Neural progenitor cell (in vitro differentiated cells): Measurements from ENCODE around the gene SS18L1.

ENCODE experiments used
- CTCF ChIP-seq: fragments of 200-600 bp; sonication (generic); IDR thresholded peaks from 2 replicates; pipeline ENCODE4 v1.5.1; 2017; ENCODE audit warnings: antibody characterized with exemption, mild to moderate bottlenecking
- EZH2 ChIP-seq: fragments of 200-600 bp; sonication (generic); IDR thresholded peaks from 2 replicates; pipeline ENCODE4 v1.6.1; 2017; ENCODE audit warnings: antibody characterized with exemption, mild to moderate bottlenecking, moderate library complexity
- EZH2phosphoT487 ChIP-seq: fragments of 200-600 bp; sonication (generic); IDR thresholded peaks from 2 replicates; pipeline ENCODE4 v1.6.1; 2017; ENCODE audit warnings: antibody characterized with exemption

DNA sequence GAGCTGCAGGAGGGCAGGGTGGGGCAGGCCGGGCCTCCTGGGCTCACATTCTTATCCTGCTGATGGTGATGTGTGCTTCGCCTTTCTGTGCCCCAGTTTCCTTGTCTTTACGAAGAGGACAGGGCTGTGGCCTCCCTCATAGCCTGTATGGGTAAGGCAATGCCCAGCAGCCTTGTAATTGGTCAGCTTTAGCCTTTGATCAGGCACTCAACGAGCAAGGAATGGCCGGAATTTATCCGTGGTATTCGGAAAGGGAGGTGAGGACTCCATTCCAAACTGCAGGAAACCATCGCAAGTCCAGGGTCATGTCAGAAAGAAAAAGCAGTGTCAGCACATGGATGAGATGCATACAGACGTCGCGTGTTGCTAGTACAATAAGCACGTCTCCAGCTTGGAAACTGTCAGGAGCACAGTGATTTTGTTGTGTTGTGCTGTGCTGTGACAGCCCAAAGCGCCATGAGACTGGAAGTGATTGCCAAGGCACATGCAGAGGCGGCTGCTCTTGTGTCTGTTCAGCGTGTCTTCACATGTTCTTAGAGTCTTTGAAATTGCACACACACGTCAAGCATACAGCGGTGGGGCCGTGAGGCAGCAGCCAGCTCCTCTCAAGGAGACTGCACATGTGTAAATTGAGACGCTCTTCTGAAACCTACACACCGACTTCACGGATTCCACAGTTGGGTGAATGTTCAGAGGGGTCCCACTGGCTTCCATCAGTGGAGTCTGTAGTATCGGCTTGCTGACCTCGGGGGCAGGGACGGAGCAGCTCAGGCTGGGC is 6.2 kb downstream of the SS18L1 start:
- TF ChIP-seq CTCF (no peak), EZH2 (no peak), EZH2phosphoT487 (no peak)
